22Rv1 (cell line): ENCODE results near the gene UBE3D.

Source experiments
- H3K27ac ChIP-seq: fragments of 450-650 bp; 2 replicates; pipeline ENCODE4 v1.5.1; 2017
- ZFX ChIP-seq: fragments of 450-650 bp; IDR thresholded peaks from 2 replicates; pipeline ENCODE4 v1.6.1; 2017; ENCODE audit warnings: antibody characterized with exemption, borderline replicate concordance
- TF ChIP-seq, protein P1 (sequence below): fragments of 450-650 bp; IDR thresholded peaks from 2 replicates; pipeline ENCODE4 v1.5.1; 2017; ENCODE audit warnings: mild to moderate bottlenecking

UBE3D gene

DNA sequence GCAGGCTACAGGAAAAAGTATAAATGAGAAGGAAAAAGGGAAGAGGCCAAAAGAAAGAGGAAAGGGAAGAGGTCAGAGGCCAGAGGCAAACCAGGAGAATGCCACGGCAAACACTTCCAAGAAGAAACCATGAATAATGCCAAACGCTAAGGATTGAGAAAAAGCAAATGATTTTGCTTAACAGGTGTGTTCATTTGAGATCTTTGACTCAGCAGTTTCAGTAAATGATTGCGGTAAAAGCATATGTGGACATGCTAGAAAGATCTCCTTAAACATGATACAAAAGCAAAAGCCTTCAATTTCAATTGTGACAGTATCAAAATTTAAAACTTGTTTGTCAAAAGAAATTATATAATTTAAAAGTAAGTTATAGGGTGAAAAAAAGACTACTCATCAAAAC lies 70.6 kb downstream of the UBE3D start:
- H3K27ac ChIP-seq = no peak overlapping the region
- TF ChIP-seq, protein P1, sequence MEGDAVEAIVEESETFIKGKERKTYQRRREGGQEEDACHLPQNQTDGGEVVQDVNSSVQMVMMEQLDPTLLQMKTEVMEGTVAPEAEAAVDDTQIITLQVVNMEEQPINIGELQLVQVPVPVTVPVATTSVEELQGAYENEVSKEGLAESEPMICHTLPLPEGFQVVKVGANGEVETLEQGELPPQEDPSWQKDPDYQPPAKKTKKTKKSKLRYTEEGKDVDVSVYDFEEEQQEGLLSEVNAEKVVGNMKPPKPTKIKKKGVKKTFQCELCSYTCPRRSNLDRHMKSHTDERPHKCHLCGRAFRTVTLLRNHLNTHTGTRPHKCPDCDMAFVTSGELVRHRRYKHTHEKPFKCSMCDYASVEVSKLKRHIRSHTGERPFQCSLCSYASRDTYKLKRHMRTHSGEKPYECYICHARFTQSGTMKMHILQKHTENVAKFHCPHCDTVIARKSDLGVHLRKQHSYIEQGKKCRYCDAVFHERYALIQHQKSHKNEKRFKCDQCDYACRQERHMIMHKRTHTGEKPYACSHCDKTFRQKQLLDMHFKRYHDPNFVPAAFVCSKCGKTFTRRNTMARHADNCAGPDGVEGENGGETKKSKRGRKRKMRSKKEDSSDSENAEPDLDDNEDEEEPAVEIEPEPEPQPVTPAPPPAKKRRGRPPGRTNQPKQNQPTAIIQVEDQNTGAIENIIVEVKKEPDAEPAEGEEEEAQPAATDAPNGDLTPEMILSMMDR = no peak
- TF ChIP-seq ZFX = no peak

DNA sequence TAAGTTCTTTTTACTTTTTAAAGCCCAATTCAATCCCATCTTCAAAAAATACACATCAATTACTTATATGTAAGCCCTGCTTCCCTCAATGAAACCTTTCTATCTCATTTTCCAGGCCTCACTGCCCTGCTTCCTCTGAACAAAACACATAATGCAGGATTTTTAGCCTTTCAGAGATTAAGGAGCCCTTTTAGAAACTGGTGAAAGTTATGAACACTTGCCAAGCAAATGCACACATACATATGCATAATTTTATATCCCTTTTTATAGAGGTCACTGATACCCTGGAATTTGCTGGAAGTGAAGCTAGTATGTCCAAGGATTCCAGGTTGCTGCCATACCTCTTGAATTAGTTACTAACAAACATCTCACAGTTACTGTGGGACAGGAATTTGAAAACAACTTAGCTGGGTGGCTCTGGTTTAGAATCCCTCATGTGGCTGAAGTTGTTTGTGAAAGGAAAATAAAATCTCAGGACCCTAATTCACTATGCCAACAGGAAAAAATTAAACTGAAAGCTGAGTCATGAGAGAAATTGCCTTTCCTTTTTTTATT lies 75.8 kb downstream of the UBE3D start:
- H3K27ac ChIP-seq = no peak overlapping the region
- no peak for TF ChIP-seq ZFX
- TF ChIP-seq, protein P1 = no peak

DNA sequence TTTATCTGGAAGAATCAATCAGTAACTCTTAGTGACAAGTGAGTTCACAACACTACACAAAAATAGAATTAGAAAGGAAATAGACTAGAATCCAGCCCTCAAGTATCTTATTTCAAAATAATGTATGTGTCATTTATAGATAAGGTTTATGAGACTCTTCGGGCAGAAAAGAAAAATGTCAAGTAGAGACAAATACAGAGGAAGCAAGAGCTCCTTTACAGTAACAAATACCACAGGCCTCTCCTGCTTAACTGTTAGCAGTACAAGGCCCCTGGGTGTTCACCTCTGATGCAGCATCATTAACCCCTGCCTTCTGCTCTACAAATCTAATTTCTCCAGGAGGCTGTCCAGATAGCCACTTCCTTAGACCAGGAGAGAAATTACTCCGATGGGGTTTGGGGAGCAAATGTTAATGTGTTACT lies 76.7 kb downstream of the UBE3D start:
- no peak for TF ChIP-seq ZFX
- TF ChIP-seq, protein P1 = no peak
- no peak overlapping the region for H3K27ac ChIP-seq

DNA sequence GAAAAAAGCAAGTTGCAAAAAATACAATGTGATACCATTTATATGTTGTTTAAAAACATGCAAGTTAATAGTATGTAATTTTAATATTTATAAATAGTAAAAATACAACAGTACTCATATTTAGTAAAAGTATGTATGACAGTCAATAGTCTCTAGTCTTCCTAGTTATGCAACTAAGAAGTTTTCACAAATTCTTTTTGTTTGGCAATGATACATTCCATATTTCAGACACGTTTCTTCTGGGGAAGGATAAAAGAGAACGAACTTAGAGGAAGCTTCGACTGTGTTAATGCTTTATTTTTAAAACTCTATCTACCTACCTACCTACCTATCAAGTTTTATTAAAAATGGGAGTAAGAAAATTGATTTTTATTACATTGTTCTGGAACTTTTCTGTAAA lies 77.7 kb downstream of the UBE3D start:
- no peak for TF ChIP-seq ZFX
- TF ChIP-seq, protein P1 = no peak
- no peak overlapping the region for H3K27ac ChIP-seq

DNA sequence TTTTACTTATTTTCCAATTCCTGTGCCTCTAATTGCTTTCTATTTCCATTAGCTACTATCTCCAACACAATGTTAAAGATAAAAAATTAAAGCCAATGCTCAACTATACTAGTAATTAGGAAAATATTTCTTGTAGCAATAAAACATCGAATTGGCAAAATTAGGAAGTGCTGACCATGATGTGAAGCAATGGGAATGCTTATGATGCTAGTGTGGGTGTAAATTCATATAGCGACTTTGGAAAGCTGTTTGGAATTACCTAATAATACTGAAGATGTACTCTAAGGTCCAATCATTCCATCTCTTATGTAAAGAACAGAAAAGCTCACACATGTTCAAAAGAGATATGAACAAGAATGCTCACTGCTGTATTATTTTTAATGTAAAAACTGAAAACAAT lies 78.2 kb downstream of the UBE3D start:
- TF ChIP-seq, protein P1 = no peak
- no peak for TF ChIP-seq ZFX
- H3K27ac ChIP-seq = no peak overlapping the region

DNA sequence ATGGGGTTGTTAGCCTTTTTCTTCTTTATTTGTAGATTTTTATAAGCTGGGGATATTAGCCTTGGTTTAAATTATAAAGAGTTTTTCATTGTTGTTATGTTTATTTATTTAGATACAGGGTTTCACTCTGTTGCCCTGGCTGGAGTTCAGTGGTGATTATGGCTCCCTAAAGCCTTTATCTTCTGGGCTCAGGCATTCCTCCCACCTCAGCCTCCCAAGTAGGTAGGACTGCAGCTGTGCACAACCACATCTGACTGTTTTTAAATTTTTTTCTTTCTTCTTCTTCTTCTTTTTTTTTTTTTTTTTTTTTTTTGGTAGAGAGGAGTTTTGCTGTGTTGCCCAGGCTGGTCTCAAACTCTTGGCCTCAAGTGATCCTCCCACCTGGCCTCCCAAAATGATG lies 80.9 kb downstream of the UBE3D start:
- TF ChIP-seq ZFX = no peak
- TF ChIP-seq, protein P1 = no peak
- no peak overlapping the region for H3K27ac ChIP-seq

DNA sequence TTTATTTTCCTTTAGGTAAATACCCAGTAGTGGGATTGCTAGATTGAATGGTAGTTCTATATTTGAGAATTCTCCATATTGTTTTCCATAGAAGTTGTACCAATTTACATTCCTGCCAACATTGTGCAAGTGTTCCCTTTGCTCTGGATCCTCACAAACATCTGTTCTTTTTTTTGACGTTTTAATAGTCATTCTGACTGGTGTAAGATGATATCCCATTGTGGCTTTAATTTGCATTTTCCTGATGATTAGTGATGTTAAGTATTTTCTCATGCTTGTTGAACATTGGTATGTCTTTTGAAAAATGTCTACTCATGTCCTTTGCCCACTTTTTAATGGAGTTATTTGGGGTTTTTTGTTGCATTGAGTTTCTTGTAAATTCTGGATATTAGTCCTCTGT lies 85.6 kb downstream of the UBE3D start:
- no peak overlapping the region for H3K27ac ChIP-seq

More for the DNA sequence above, 85.6 kb downstream of the UBE3D start:
- no peak for TF ChIP-seq ZFX
- TF ChIP-seq, protein P1 = no peak
